HAP-1 (cell line): ENCODE data around the gene IFITM2.

Source experiments
- DNase-seq, 2 experiments: peaks; one replicate each; pipeline ENCODE4 v3.0.0-alpha.2; 2016 to 2020; ENCODE audit warnings: low spot score in 2 of 2
- H3K27me3 ChIP-seq: fragments of 250-450 bp; sonication (Bioruptor Pico); 2 replicates; pipeline ENCODE4 v1.5.1; 2020; ENCODE audit warnings: low read depth, mild to moderate bottlenecking, moderate library complexity
- H3K36me3 ChIP-seq: fragments of 250-450 bp; sonication (Bioruptor Pico); replicated peaks from 2 replicates; pipeline ENCODE4 v1.5.1; 2020; ENCODE audit warnings: mild to moderate bottlenecking
- H3K4me1 ChIP-seq: fragments of 250-450 bp; sonication (Bioruptor Pico); 2 replicates; pipeline ENCODE4 v1.5.1; 2020; ENCODE audit warnings: mild to moderate bottlenecking
- H3K4me3 ChIP-seq: fragments of 250-450 bp; sonication (Bioruptor Pico); 2 replicates; pipeline ENCODE4 v1.5.1; 2020; ENCODE audit warnings: mild to moderate bottlenecking, moderate library complexity
- H3K9me3 ChIP-seq: fragments of 250-450 bp; sonication (Bioruptor Pico); 2 replicates; pipeline ENCODE4 v1.5.1; 2020; ENCODE audit warnings: mild to moderate bottlenecking, moderate library complexity
- in situ Hi-C: fragments of 300-500 bp; cut with MboI; formaldehyde crosslinking; loops from 3 replicates; pipeline ENCODE4 v1.14.3; 2020; ENCODE audit warnings: low sequenced_read_pairs, inconsistent platforms, mixed read lengths

The IFITM2 gene

DNA sequence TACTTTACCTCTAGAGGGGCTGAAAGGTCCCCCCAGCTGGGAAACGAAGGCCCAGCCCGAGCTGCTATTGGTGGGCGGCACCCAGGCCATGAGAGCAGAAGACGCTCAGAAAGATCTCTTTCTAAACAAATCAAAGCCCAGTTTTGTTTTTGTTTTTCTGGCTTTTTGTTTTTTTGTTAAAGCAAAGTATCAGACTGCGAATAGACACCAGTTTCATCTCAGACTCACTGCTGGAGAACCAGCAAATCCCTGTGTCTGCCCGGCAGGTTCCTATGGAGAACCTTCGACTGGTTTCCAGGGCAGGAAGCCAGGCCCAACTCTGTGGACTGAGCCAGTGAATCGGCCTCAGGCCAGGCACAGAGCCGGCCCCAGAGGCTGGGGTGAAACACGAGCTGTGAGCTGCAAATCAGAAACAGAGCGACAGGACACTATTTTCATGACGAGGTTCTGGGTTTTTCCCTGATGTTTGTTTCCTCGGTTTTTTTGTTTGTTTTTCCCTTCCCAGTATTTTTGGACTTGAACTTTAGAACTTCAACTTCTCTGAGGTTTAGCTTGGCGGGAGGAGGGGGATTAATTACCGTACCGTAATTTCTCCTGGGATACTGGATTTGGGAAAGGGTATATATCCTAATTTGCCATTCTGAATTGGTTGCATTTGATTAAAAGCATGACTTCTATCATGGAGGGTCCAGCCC, 45.7 kb downstream of the IFITM2 start:
- Histone ChIP-seq H3K9me3 (no peaks in the 10 kb centered on the region), H3K4me3 (no peak overlapping the region), H3K27me3 (no peaks in the 10 kb centered on the region), H3K36me3 (no peaks in the 10 kb centered on the region), H3K4me1 (peaks cover 16% of the 10 kb centered on the region)
- in situ Hi-C loops, result loop anchor here (5.0 kb wide), 1 partner anchor 51 kb away; no protein-coding TSS in a partner anchor
- DNase-seq, result no peak

DNA sequence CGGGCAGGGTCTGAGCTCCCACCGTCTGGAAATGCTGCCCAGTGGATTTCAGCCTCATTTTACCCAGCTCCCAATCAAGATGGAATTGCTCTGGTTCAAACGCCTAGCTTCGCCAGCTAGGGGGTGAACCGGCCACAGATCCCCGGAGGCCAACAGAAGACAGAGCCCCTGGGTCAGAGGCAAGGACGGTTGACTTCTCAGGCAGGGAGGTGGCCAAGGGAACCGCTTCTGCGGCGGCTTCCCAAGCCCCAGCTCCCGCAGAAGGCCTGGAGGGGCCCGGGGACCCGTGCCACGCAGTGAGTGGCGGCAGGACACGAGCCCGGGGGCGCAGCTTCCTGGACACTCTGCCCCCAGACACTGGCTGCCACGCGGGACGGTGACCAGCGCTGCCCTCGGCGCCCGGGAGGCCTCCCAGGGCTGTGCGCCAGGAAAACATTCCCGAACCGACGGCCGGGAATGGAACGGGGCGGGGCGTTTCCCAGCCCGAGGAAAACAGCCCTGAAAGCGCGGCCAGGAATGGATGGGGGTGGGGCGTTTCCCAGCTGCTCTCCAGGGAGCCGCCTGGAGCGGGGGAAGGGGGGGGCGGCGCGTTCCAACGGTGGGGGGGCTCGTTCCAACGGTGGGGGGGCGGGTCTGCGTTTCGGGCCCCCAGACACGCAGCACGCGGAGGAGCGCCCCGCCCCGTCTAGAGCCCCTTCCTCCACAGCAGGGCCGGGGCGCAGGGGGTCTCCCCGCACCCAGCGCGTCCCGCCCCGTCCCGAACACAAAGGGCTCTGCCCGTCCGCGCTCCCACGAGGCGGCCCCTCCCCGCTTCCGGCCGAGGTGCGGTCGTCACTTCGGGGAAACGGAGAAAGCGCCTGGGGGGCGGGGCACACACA, 48.2 kb downstream of the IFITM2 start:
- Histone ChIP-seq H3K4me1 (peaks cover 11% of the 10 kb centered on the region), H3K27me3 (no peaks in the 10 kb centered on the region), H3K9me3 (peaks cover 4% of the 10 kb centered on the region; the same call in 1 of the 2 replicates), H3K36me3 (no peaks in the 10 kb centered on the region), H3K4me3 (peak overlapping the region; percentile 34)
- in situ Hi-C loops, result no loop called here
- DNase-seq, result peak; percentile 80 to 94

DNA sequence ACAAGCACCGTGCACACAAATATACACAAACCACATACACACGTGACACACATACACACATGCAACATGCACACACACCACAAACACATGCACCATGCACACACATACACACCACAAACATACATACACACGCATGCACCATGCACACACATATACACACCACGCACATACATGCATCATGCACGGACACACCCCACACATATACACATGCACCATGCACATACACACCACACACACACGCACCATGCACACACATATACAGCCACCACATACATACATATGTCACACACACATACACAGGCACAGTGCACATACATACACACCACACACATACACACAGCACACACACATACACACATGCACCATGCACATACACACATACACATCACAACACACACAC, 49.0 kb downstream of the IFITM2 start:
- H3K27me3 ChIP-seq, result no peaks in the 10 kb centered on the region
- H3K4me1 ChIP-seq, result peaks cover 7% of the 10 kb centered on the region; the same call in 1 of the 2 replicates
- H3K36me3 ChIP-seq, result no peaks in the 10 kb centered on the region
- H3K9me3 ChIP-seq, result peaks cover 6% of the 10 kb centered on the region; the same call in 1 of the 2 replicates
- no peak for DNase-seq
- in situ Hi-C loops, result no loop called here
- H3K4me3 ChIP-seq, result no peak overlapping the region

DNA sequence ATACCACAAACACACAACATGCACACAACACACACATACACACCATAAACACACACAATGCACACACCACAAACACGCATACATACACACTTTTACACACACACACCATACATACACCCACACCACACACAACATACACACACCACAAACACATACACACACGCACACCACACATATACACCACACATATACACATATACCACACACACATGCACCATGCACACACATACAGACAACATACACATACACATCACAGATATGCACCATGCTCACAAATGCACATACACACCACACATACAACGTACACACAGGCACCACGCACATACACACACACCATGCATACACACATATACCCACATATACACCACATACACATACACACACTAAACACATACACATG, 50.0 kb downstream of the IFITM2 start:
- H3K4me1 ChIP-seq, result peaks cover 7% of the 10 kb centered on the region; the same call in 1 of the 2 replicates
- no peaks in the 10 kb centered on the region for H3K27me3 ChIP-seq
- DNase-seq, result no peak
- no peaks in the 10 kb centered on the region for H3K36me3 ChIP-seq
- in situ Hi-C loops, result no loop called here
- peaks cover 6% of the 10 kb centered on the region; the same call in 1 of the 2 replicates for H3K9me3 ChIP-seq
- no peak overlapping the region for H3K4me3 ChIP-seq

DNA sequence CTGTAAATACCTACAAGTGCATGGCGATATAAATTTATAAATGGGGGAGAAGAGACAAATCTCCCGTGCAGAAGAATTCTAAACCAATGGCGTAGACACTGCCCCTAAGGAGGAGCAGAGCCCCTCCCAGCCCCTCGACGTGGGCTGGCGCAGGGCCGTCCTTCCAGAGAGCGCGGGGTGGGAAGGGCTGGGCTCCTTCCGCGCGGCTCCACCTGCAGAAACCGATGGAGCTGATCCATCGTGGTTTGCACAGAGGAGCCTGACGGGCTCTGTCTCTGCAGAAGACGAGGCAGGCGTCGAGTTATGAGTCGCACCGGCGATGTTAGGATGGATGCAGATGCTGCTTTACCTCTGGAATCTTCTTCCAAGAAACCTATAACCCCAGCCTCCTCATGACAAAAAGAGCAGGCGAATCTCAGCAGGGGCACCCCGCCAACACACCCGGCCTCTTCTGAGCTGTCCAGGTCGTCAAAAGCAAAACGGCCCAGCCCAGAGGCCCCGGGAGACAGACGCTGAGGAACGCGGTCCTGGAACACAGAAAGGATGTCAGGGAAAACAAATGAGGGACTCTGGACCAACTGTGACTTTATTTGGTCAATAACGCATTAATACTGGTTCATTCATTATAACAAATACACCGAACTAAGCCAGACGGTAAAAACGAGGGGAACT, 50.6 kb downstream of the IFITM2 start:
- Histone ChIP-seq H3K4me1 (peaks cover 7% of the 10 kb centered on the region; the same call in 1 of the 2 replicates), H3K27me3 (no peaks in the 10 kb centered on the region), H3K36me3 (no peaks in the 10 kb centered on the region), H3K9me3 (peaks cover 6% of the 10 kb centered on the region; the same call in 1 of the 2 replicates), H3K4me3 (no peak overlapping the region)
- DNase-seq, result no peak
- in situ Hi-C loops, result no loop called here
